Karpas-422 (cell line): ENCODE data around the gene GTPBP1. TPM values are rescaled to one million over a fixed set of nuclear protein-coding genes. Genes with fewer than 3 reads are reported as not detected.
A peak's percentile ranks its signal among the peaks of the same experiment; 100 is the strongest.

Experiments used
- DNase-seq: peaks from one replicate; pipeline ENCODE4 v3.0.0-alpha.2; 2015
- H2AFZ ChIP-seq: fragments of 200-600 bp; sonication (generic); 2 replicates; pipeline ENCODE4 v1.6.1; 2014; ENCODE audit warnings: antibody characterized with exemption, low read length, mixed read lengths
- H3K27ac ChIP-seq: fragments of 200-600 bp; sonication (generic); 2 replicates; pipeline ENCODE4 v1.5.1; 2014; ENCODE audit warnings: mild to moderate bottlenecking, low read length, moderate library complexity
- H3K27me3 ChIP-seq: fragments of 200-600 bp; sonication (generic); 2 replicates; pipeline ENCODE4 v1.6.1; 2014; ENCODE audit warnings: low read length, mixed read lengths
- H3K36me3 ChIP-seq: fragments of 200-600 bp; sonication (generic); 2 replicates; pipeline ENCODE4 v1.6.1; 2014; ENCODE audit warnings: low read length, mixed read lengths; ENCODE audit not compliant: insufficient read depth
- H3K4me1 ChIP-seq: fragments of 200-600 bp; sonication (generic); 2 replicates; pipeline ENCODE4 v1.6.1; 2014; ENCODE audit warnings: mild to moderate bottlenecking, low read length, mixed read lengths
- H3K4me2 ChIP-seq: fragments of 200-600 bp; sonication (generic); 2 replicates; pipeline ENCODE4 v1.6.1; 2014; ENCODE audit warnings: low read length, low read depth, mild to moderate bottlenecking; ENCODE audit not compliant: poor library complexity, severe bottlenecking
- H3K4me3 ChIP-seq: fragments of 200-600 bp; sonication (generic); 2 replicates; pipeline ENCODE4 v1.5.1; 2014; ENCODE audit warnings: mild to moderate bottlenecking, antibody characterized with exemption, low read length, mixed read lengths
- H3K79me2 ChIP-seq: fragments of 200-600 bp; sonication (generic); 2 replicates; pipeline ENCODE4 v1.6.1; 2014; ENCODE audit warnings: mild to moderate bottlenecking, low read length, mixed read lengths
- H3K9ac ChIP-seq: fragments of 200-600 bp; sonication (generic); 2 replicates; pipeline ENCODE4 v1.6.0; 2014; ENCODE audit warnings: low read length
- H3K9me2 ChIP-seq: fragments of 200-600 bp; sonication (generic), shearing (Covaris generic); replicated peaks from 2 replicates; pipeline ENCODE4 v1.6.0; 2014; ENCODE audit warnings: mild to moderate bottlenecking, low read length, moderate library complexity; ENCODE audit not compliant: insufficient read depth
- H3K9me3 ChIP-seq: fragments of 300-700, 200-600 bp; sonication (generic); 2 replicates; pipeline ENCODE4 v1.6.1; 2014; ENCODE audit warnings: low read length, mixed read lengths
- H4K20me1 ChIP-seq: fragments of 200-600 bp; sonication (generic); 2 replicates; pipeline ENCODE4 v1.6.1; 2014; ENCODE audit warnings: mild to moderate bottlenecking, antibody characterized with exemption, low read length, low read depth; ENCODE audit not compliant: insufficient read depth
- total RNA-seq: library from RNA; depleted of rRNA; stranded (reverse); fragments of >200 nt; shearing (Covaris generic); gene quantifications from 2 replicates; pipeline ENCODE4 v1.2.3, GENCODE V29; 2014; ENCODE audit warnings: low replicate concordance

The GTPBP1 gene
- total RNA-seq, 1 experiment from 2014 or later: 47.6 TPM

DNA sequence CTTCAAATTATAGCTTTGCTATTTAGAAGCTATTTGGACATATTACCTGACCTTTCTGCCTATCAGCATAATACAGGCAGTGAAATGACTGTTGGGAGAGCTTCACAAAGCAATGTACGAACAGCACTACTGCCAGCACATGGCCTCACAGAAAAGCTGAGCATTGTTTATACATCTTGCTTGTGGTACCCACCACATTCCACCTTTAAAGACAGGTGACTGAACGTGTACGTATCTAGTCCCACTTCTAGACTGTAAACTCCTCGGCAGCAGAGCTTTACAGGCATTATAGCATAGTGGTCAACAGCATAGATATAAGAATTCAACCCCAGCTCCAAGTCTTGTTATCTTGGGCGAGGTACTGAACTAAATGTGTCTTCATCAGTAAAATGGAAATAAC is 6.6 kb upstream of the GTPBP1 start:
- no peak overlapping the region for H3K27ac ChIP-seq
- peak overlapping the region; percentile 92 for H3K9ac ChIP-seq
- no peaks in the 10 kb centered on the region for H3K27me3 ChIP-seq
- H3K4me2 ChIP-seq: peak overlapping the region; percentile 87
- no peaks in the 10 kb centered on the region for H3K9me3 ChIP-seq
- no peaks in the 10 kb centered on the region for H4K20me1 ChIP-seq
- no peaks in the 10 kb centered on the region; the same call in 1 of the 2 replicates for H3K36me3 ChIP-seq
- H2AFZ ChIP-seq: no peak overlapping the region
- no peak for DNase-seq
- H3K9me2 ChIP-seq: no peaks in the 10 kb centered on the region
- H3K4me3 ChIP-seq: peak overlapping the region; percentile 80
- H3K79me2 ChIP-seq: peaks cover 59% of the 10 kb centered on the region
- H3K4me1 ChIP-seq: peaks cover 51% of the 10 kb centered on the region

DNA sequence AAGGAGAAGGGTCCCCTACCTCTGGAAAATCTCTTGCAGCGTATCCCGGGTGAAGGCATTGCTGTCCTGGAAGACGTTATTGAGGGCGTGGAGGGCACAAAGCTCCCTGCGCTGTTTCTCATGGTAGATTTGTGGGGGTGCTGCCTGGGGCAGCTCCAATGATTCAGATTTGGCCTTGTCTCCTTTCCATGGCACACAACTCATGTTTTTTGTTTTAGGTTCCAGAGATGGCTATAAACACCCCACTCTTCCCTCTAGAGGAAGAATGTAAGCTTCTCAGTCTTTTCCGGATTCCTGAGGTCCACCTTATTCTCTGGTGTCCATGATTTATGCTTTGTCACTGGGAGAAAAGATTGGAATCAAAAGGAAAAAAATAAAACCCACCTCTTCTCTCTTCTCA is 6.0 kb upstream of the GTPBP1 start:
- H3K79me2 ChIP-seq: peaks cover 56% of the 10 kb centered on the region
- no peaks in the 10 kb centered on the region for H3K27me3 ChIP-seq
- H3K4me1 ChIP-seq: peaks cover 56% of the 10 kb centered on the region
- H3K36me3 ChIP-seq: no peaks in the 10 kb centered on the region; the same call in 1 of the 2 replicates
- peak overlapping the region; percentile 92 for H3K9ac ChIP-seq
- no peaks in the 10 kb centered on the region for H3K9me3 ChIP-seq
- no peak overlapping the region for H2AFZ ChIP-seq
- H3K27ac ChIP-seq: peak overlapping the region; percentile 56; the same call in 1 of the 2 replicates
- H4K20me1 ChIP-seq: no peaks in the 10 kb centered on the region
- no peaks in the 10 kb centered on the region for H3K9me2 ChIP-seq
- no peak for DNase-seq
- peak overlapping the region; percentile 87 for H3K4me2 ChIP-seq
- peak overlapping the region; percentile 80 for H3K4me3 ChIP-seq

DNA sequence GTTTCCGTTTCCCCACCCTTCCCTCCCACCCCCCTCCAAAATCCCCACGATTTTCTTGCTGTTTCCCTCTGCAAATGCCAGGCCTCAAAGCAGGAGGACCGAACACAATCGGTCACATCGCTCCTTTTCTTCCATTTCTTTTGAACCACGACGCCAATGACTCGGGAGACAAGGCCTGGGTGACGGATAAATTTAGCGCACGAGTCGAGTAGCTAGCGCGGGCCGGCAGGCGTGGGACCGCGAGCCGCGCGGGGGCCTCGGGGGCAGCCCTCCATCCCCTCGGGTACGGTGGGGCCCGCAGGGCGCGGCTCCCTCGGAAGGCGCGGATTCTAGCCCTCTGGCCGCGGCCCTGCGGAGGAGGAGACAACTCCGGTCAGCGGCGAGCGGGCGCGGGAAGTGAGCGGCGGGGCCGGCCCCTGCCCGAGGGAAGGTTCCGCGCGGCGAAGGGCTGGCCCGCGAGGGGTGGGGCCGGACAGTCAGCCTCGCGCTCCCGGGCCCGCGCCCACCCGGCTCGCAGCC is 5.4 kb upstream of the GTPBP1 start:
- Histone ChIP-seq H2AFZ (no peak overlapping the region), H3K9me3 (no peaks in the 10 kb centered on the region), H3K9me2 (no peaks in the 10 kb centered on the region), H3K79me2 (peaks cover 50% of the 10 kb centered on the region), H4K20me1 (no peaks in the 10 kb centered on the region), H3K27me3 (no peaks in the 10 kb centered on the region), H3K4me3 (peak overlapping the region; percentile 80), H3K36me3 (no peaks in the 10 kb centered on the region; the same call in 1 of the 2 replicates), H3K9ac (peak overlapping the region; percentile 92), H3K4me2 (peak overlapping the region; percentile 87), H3K27ac (peak overlapping the region; percentile 56), H3K4me1 (peaks cover 60% of the 10 kb centered on the region)
- DNase-seq: peak; percentile 67

DNA sequence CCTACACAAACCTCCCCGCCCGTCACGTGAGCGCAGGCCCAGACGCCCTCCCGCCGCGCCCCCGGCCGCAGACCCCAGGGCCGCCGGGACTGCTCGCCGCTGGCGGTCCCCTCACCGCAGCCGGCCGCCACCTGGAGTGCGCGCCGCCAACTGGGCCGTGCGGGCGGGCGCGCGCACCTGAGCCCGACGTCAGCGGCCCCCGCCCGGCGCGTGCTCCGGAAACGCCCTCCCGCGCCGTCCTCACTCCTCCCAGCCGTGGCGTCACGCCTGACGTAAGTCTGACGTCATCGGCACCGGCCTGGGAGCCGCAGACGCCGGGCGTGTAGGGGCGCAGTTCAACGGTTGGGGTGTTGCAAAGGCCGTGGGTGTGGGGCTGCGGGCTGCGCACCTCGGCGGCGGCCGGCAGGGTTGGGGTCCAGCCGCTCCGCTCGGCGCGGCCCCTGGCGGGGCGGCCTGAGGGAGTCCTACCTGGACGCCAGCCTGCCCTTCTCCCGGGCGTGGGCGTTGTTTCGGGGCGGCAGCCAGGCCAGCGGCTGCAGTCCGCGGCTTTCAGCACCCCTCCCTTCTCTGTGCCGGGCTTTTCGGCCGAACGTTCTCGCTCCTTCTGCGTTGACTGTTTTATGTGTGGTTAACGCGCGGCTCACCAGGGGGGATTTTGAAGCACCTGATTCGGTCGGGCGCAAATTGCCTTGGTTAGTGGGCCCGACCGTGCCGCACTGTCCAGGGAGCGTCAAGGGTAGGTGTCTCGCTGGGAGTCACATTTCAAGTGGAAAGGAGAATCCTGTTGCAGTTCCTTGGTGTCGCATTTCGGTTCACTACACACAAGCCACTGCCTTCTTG is 4.7 kb upstream of the GTPBP1 start, which contains the start of gene JOSD1:
Gene JOSD1 (minus strand): TSS at position 155 of the 840 bp plus-strand sequence. CDS start 956 bp downstream, outside the sequence.
- Histone ChIP-seq H3K9me2 (no peaks in the 10 kb centered on the region), H2AFZ (peak within 1 kb of the TSS; percentile 34; the same call in 1 of the 2 replicates), H3K9me3 (no peaks in the 10 kb centered on the region), H3K4me2 (peak within 1 kb of the TSS; percentile 87), H3K9ac (peak within 1 kb of the TSS; percentile 92), H3K4me3 (peak within 1 kb of the TSS; percentile 80), H3K27ac (peak within 1 kb of the TSS; percentile 56), H3K27me3 (no peaks in the 10 kb centered on the region), H4K20me1 (no peaks in the 10 kb centered on the region), H3K36me3 (no peaks in the 10 kb centered on the region; the same call in 1 of the 2 replicates), H3K4me1 (peaks cover 60% of the 10 kb centered on the region), H3K79me2 (peaks cover 47% of the 10 kb centered on the region)
- DNase-seq: peak; percentile 98

DNA sequence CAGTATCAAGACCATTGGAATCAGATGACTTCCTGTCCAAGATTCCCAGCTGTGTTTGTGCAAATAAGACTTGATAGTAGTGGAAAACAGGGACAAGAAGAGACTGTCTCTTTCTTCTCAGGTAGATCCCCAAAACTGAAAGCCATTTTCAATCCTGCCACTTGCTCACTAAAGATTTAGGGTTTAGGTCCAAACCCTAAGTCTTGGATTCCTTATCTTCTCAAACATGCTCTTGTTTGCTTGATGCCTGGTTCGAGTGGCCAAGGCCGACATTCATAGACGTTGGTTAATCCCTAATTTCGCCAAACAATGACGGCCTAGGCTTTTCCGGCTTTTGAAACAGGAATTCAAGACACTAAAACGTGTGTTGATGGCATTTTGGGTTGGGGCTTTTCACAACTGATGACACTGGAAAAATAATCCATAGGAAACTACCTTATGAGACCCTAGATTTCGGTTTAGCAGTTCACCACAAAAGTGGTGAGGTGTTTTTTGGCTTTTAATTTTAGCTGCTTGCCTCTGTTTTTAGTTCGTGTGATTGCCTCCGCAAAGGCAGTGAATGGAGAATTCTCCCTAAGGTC is 1.0 kb upstream of the GTPBP1 start:
- H3K4me3 ChIP-seq: peak overlapping the region; percentile 70
- peak overlapping the region; percentile 29 for H2AFZ ChIP-seq
- peak overlapping the region; percentile 66 for H3K9ac ChIP-seq
- H3K9me2 ChIP-seq: no peaks in the 10 kb centered on the region
- H3K27me3 ChIP-seq: no peaks in the 10 kb centered on the region
- H3K79me2 ChIP-seq: peaks cover 47% of the 10 kb centered on the region
- peak overlapping the region; percentile 81 for H3K27ac ChIP-seq
- peak overlapping the region; percentile 97 for H3K4me2 ChIP-seq
- peaks cover 54% of the 10 kb centered on the region for H3K4me1 ChIP-seq
- peaks cover 3% of the 10 kb centered on the region; the same call in 1 of the 2 replicates for H3K36me3 ChIP-seq
- no peaks in the 10 kb centered on the region for H3K9me3 ChIP-seq
- peaks cover 17% of the 10 kb centered on the region; the same call in 1 of the 2 replicates for H4K20me1 ChIP-seq
- DNase-seq: no peak

DNA sequence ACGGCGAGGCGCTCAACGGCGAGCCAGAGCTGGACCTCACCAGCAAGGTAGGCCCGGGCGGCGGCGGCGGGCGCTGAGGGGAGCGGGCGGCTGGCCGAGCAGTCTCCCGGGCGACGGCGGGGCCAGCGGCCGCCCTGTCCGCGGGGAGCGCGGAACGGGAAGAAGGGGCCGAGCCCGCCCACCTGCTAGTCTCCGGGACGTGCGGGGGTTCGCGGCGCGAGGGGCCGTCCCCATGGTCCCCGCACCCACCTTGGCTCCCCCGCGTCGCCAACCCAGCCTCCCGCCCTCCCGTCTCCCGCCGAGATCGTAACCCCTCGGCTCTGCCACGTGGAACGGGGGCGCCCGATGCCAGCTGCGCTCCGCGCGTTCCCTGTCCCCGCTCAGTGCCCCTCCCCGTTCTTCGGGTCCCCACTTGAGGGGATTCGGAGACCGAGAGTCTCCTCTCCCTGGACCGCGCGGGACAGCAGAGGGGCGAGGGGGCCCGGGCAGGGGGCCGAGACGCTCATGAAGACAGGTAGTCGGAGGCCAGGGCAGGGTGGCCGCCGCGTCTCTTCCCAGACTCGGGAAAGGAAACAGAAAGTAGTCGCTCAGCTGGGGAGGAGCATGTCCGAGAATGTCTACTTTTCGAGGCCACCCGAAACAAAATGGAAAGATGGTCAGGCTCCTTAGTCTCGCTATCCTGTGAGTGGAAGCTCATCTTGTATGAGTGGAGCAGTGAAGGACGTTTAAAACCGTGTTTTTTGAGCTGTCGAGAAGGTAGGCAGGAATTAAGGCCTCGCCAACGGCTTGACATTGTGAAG is 557 bp downstream of the GTPBP1 start:
- Histone ChIP-seq H3K79me2 (peaks cover 55% of the 10 kb centered on the region), H3K27ac (peak overlapping the region; percentile 60), H3K4me3 (peak overlapping the region; percentile 79), H4K20me1 (peaks cover 24% of the 10 kb centered on the region), H3K36me3 (peaks cover 12% of the 10 kb centered on the region; the same call in 1 of the 2 replicates), H2AFZ (no peak overlapping the region), H3K9me2 (no peaks in the 10 kb centered on the region), H3K9me3 (no peaks in the 10 kb centered on the region), H3K4me2 (peak overlapping the region; percentile 92), H3K27me3 (no peaks in the 10 kb centered on the region), H3K4me1 (peaks cover 59% of the 10 kb centered on the region), H3K9ac (peak overlapping the region; percentile 95)
- peak; percentile 69 for DNase-seq

DNA sequence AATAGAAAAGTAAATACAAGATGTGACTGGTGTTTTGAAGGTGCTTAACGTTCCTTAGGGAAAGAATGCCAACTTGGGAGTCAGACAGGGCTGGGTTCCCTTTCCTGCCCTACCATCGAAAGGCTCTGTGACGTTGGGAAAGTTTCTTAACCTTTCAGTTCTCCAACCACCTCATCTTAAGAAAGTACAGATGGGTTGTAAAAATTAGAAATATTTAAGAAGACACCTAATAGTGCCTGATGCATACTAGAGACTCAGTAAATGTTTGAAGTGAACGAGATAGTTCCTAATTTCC is 1.1 kb downstream of the GTPBP1 start:
- Histone ChIP-seq H3K27ac (peak overlapping the region; percentile 60; the same call in 1 of the 2 replicates), H3K4me3 (peak overlapping the region; percentile 79), H3K79me2 (peaks cover 59% of the 10 kb centered on the region), H4K20me1 (peaks cover 24% of the 10 kb centered on the region), H3K4me1 (peaks cover 54% of the 10 kb centered on the region), H3K4me2 (peak overlapping the region; percentile 92), H3K9me3 (no peaks in the 10 kb centered on the region), H3K9ac (peak overlapping the region; percentile 95), H3K9me2 (no peaks in the 10 kb centered on the region), H2AFZ (no peak overlapping the region), H3K27me3 (no peaks in the 10 kb centered on the region), H3K36me3 (peaks cover 12% of the 10 kb centered on the region; the same call in 1 of the 2 replicates)
- DNase-seq: no peak
